Measurements from ENCODE around the gene MOB3A. TPM values are rescaled to one million over a fixed set of nuclear protein-coding genes. Genes with fewer than 3 reads are reported as not detected.
"Not testable (repeated sequence)": the region's sequence is repeated elsewhere in the genome, so short reads cannot be mapped to it uniquely, and the experiment has no call there.

MOB3A gene
- total RNA-seq, 1 experiment from 2014 or later: 20.6 TPM

DNA sequence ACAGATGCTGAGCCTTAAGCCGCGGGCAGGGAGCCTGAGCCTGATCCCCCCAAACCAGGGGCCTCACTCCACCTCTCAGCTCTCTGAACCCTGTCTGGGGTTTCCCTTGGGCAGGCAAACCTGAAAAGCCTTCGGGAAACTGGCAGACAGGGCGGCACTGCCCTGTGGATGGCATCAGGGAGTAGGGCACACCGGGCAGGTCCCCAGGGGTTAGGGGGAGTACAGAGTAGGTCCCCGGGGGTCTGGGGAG, 54.8 kb downstream of the MOB3A start:
- Histone ChIP-seq H3K27me3 (replicated peaks) (no peaks in the 10 kb centered on the region), H3K9me3 (replicated peaks) (no peaks in the 10 kb centered on the region), H3K4me3 (no peak overlapping the region), H3K36me3 (peaks cover 37% of the 10 kb centered on the region), H3K4me1 (replicated peaks) (peaks cover 6% of the 10 kb centered on the region), H3K27ac (no peak overlapping the region)
- DNase-seq (ENCODE audit: low read depth in 1 of 2, low spot score in 2 of 2): peak in 1 of 2 experiments; percentile 38

DNA sequence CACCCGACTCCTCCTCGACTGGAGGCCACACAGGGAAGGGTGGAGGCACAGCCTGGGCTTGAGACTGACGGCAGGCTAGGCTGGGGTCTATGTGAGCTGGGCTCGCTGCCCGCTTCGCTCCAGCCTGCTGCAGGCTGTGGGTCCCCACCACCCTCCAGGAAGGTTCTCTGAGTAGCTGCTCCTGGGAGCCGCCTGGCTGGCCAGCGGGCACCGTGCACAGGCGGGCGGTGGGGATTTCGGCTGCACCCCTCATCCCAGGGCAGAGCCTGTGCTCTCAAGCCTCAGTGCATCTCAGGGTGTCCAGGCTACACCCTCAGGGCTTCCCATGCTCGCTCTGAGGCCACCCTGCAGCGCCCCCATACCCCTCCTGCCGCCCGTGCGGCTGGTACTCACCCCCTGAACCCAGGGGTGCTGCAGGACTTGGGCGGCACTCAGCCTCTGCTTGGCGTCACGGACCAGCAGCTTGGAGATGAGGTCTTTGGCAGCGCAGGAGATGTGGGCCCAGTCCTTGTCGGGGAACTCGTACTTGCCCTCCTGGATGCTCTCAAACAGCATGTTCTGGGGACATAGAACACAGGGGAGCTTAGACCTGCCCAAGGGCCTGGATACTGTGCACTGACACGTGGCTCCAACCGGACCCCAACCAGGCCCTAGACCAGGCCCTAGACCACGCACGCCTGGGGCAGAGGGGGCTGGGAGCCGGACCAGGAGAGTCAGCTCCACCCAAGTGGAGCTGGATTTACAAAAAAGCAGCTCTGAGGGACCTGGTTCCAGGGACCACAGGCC, 55.3 kb downstream of the MOB3A start:
- no peak for DNase-seq (ENCODE audit: low read depth in 1 of 2, low spot score in 2 of 2)
- no peak overlapping the region for H3K27ac ChIP-seq
- H3K4me3 ChIP-seq: no peak overlapping the region
- H3K27me3 ChIP-seq (replicated peaks): no peaks in the 10 kb centered on the region
- peaks cover 31% of the 10 kb centered on the region for H3K36me3 ChIP-seq
- H3K9me3 ChIP-seq (replicated peaks): no peaks in the 10 kb centered on the region
- H3K4me1 ChIP-seq (replicated peaks): peaks cover 6% of the 10 kb centered on the region

DNA sequence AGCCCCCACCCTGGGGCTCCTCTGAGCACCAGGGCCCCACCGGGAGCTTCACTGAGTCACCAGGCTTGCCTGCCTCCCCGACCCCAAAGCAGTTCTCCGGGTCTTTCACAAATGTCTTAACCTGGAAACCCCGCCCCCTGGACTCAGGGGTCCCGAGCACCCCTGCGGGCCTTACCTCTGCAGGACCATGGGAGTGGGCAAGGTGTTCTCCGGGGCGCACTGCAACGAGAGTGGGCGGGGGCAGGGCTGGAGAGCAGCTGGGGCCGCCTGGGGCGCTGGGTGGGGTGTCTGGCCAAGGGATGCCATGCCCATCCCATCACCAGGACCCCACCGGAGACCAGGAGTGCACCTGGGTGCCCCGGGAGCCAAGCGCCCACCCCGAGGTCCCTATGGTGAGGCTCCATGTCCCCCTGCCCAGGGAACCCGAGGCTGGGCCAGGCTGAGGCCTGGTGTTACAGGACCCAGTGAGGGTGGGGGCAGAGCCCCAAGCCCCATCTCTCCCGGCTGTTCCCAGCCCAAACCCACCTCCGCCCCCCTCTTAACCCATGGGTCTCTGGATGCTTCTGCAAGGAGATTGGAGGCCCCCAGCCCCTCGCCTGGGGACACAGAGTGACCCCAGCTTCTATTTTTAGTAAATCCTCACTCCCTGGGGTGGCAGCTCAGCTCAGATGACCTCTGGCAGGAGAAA, 56.0 kb downstream of the MOB3A start:
- peaks cover 6% of the 10 kb centered on the region for H3K4me1 ChIP-seq (replicated peaks)
- H3K27me3 ChIP-seq (replicated peaks): no peaks in the 10 kb centered on the region
- H3K9me3 ChIP-seq (replicated peaks): peaks cover 3% of the 10 kb centered on the region; the same call in 1 of the 2 replicates
- H3K4me3 ChIP-seq: no peak overlapping the region
- no peak overlapping the region for H3K27ac ChIP-seq
- H3K36me3 ChIP-seq: peaks cover 28% of the 10 kb centered on the region
- peak in 1 of 2 experiments; percentile 44 for DNase-seq (ENCODE audit: low read depth in 1 of 2, low spot score in 2 of 2)

DNA sequence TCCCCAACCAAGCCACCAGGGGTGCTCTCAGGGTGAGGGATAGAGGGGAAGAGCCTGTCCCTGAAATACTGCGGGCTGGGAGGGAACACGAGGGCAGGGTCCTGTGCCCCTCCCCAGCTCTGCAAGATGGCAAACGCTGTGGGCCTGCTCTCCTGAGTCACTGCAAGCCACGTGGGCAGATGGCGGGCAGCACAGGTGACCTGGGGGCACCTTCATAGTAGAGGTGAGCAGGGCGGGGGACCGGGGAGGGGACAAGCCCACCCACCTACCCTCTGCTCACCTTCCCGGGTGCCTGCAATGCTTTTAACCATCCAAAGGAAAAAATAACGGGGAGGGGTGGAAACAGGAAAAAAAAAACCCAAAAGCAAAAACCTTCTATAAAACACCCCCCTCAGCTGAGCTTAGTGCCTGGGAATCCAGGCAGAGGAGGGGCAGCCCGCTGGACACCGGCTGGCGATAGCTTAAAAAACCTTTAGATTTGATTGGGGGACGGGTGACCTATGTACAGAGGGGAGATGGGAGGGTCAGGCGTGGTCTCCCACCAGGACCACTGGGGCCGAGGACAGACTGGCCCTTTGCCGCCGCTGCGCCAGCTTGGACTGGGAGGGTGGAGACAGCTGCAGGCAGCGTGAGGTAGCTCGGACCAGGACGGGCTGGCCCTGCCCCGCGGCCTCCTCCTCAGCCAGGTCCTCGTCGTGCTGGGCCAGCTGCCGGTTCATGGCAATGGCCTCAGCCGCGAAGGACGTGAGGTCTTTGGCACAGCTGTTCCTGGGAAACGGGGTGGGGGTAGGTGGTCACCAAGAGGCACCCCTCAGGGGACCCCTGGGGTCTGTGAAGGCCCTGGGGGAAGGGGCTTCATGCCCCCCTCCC, 56.8 kb downstream of the MOB3A start:
- peak in 1 of 2 experiments; percentile 43 for DNase-seq (ENCODE audit: low read depth in 1 of 2, low spot score in 2 of 2)
- Histone ChIP-seq H3K36me3 (peaks cover 28% of the 10 kb centered on the region), H3K27ac (no peak overlapping the region), H3K27me3 (replicated peaks) (no peaks in the 10 kb centered on the region), H3K9me3 (replicated peaks) (peaks cover 3% of the 10 kb centered on the region; the same call in 1 of the 2 replicates), H3K4me3 (no peak overlapping the region), H3K4me1 (replicated peaks) (peaks cover 6% of the 10 kb centered on the region)

DNA sequence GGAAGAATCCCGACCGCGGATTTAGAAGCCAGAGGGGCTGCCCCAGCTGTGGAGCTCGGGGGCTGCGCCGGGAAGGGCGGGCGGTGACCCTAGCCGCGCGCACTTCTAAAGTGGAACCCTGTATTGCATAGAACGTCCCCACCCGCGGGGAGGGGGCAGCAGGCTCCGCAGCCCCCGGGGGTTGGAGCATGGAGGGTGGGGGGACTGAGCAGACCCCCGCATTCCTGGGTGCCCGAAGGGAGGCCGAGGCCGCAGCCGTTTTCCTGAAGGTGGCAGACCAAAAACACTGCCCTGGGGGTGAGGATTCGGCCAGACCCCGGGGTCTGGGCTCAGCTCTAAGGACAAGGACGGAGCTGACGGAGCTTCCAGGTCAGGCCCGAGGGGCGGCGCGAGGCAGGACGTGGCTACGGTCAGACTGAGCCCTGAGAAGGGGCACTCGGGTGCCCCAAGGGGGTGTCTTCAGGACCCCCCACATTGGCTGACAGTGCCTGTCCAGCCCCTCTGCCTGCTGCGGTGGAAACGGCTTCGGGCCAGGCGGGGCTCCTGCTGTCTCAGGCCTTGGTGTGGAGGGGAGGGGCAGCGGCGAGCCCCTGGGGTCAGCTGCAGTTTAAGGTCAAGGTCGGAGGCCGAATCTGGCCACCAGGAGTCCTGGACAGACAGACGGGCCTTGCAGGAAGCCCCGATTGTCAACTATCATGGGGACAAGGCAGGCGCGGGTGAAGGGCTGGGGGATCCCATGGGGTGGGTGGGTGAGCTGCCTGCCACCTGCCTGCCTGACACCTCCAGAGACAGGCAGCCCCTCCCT, 57.6 kb downstream of the MOB3A start:
- peaks cover 3% of the 10 kb centered on the region; the same call in 1 of the 2 replicates for H3K9me3 ChIP-seq (replicated peaks)
- H3K4me1 ChIP-seq (replicated peaks): peaks cover 6% of the 10 kb centered on the region
- H3K36me3 ChIP-seq: peaks cover 28% of the 10 kb centered on the region
- no peak overlapping the region for H3K4me3 ChIP-seq
- DNase-seq (ENCODE audit: low read depth in 1 of 2, low spot score in 2 of 2): peak in 1 of 2 experiments; percentile 41
- H3K27me3 ChIP-seq (replicated peaks): no peaks in the 10 kb centered on the region
- H3K27ac ChIP-seq: no peak overlapping the region

DNA sequence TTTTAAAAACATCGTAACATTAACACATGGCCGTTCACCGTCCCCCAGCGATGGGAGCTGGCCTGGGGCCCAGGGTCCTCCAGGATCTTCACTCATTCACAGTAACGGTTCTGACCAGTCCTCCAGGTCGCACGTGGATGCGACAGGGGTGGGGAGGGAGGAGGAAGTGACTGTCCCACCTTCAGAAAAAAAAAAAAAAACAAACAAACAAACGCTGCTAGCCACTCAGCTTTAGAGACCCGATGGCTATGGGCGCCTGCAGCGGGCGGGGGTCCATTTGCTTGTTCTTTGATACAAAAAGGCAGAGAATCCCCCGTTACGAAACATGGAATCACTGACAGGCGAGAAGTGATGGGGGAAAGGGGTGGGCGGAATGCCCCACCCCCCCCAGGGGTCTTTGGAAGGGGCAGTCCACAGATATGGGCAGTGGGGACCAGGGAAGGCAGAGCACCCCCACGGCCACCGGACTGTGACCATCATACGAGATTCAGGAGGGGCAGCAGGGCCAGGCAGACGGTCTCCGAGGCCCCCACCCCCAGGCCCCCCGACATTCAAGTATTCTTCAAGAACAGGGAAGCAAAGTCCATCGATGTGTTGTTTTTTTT, 58.4 kb downstream of the MOB3A start:
- DNase-seq (ENCODE audit: low read depth in 1 of 2, low spot score in 2 of 2): no peak
- Histone ChIP-seq H3K4me3 (no peak overlapping the region), H3K4me1 (replicated peaks) (peaks cover 7% of the 10 kb centered on the region), H3K27me3 (replicated peaks) (no peaks in the 10 kb centered on the region), H3K27ac (no peak overlapping the region), H3K36me3 (peaks cover 20% of the 10 kb centered on the region), H3K9me3 (replicated peaks) (peaks cover 3% of the 10 kb centered on the region; the same call in 1 of the 2 replicates)

DNA sequence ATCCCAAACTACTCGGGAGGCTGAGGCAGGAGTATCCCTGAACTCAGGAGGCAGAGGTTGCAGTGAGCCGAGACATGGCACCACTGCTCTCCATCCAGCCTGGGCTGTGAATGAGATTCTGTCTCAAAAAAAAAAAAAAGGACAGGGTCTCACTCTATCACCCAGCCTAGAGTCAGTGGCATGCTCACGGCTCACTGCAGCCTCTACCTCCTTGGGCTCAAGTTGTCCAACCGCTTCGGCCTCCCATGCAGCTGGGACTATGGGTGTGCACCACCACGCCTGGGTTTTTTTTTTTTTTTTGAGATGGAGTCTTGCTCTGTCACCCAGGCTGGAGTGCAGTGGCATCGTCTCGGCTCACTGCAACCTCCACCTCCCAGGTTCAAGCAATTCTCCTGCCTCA, 59.7 kb downstream of the MOB3A start:
- no peak overlapping the region for H3K27ac ChIP-seq
- peaks cover 8% of the 10 kb centered on the region for H3K36me3 ChIP-seq
- no peak overlapping the region for H3K4me3 ChIP-seq
- H3K4me1 ChIP-seq (replicated peaks): peaks cover 13% of the 10 kb centered on the region
- peaks cover 3% of the 10 kb centered on the region; the same call in 1 of the 2 replicates for H3K9me3 ChIP-seq (replicated peaks)
- no peak for DNase-seq (ENCODE audit: low read depth in 1 of 2, low spot score in 2 of 2)
- no peaks in the 10 kb centered on the region for H3K27me3 ChIP-seq (replicated peaks)

DNA sequence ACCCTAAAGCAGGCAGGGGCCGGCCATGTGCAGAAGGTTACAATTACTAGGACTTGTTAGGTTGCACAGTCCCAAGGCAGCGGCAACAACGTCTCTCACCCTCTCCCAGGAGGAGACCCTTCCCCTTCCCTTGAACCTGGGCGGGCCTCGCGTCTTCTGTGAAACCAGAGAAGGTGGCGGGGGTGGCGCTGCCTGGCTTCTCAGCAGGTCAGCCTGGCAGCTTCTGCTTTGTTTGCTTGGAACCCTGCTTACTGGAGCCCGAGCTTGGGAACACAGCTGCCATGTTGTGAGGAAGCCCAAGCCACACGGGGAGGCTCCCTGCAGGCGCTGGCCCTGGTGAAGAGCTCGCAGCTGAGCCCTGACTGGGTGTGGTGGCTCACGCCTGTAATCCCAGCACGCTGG, 60.5 kb downstream of the MOB3A start:
- peaks cover under 1% of the 10 kb centered on the region; the same call in 1 of the 2 replicates for H3K36me3 ChIP-seq
- H3K4me1 ChIP-seq (replicated peaks): peaks cover 13% of the 10 kb centered on the region
- peaks cover 3% of the 10 kb centered on the region; the same call in 1 of the 2 replicates for H3K9me3 ChIP-seq (replicated peaks)
- no peak for DNase-seq (ENCODE audit: low read depth in 1 of 2, low spot score in 2 of 2)
- H3K27ac ChIP-seq: no peak overlapping the region
- no peaks in the 10 kb centered on the region for H3K27me3 ChIP-seq (replicated peaks)
- H3K4me3 ChIP-seq: no peak overlapping the region

DNA sequence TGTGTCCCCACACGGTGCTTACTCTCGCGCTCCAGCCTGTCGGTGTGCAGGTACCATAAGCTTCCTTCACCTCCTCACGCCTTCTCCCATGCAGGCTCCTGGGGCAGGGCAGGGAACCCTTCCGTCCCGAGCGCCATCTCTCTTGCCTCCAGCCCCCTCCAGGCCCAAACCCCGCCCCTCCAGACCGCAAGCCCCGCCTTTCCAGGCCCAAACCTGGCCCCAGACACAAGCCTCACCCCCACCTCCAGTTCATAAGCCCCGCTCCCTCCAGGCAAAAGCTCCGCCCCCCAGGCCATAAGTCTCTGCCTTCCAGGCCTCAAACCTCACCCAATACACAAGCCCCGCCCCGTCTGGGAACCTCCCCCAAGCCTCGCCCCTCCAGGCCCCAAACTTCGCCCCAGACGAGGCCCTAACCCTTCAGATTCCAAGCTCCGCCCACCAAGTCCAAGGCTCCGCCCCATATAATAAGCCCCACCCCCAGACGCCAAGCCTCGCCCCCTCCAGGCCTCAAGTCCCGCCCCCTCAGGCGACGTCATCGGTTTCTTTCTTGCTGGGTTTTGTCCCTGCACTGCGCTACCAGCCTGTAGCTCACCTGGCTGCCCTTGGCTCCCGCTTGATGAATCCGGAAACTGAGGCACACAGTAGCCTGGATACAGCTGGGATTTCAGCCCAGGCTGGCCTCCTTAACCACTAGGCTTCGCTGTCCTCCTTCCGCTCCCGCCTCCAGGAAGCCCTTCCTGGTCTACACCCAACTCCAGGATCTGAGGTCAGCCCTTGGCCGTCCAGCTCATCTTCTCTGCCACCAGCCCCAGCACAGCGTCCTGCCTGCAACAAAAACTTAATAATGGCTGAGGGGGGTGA, 61.2 kb downstream of the MOB3A start:
- no peak overlapping the region for H3K4me3 ChIP-seq
- no peaks in the 10 kb centered on the region for H3K27me3 ChIP-seq (replicated peaks)
- no peaks in the 10 kb centered on the region for H3K36me3 ChIP-seq
- H3K27ac ChIP-seq: no peak overlapping the region
- no peak for DNase-seq (ENCODE audit: low read depth in 1 of 2, low spot score in 2 of 2)
- H3K4me1 ChIP-seq (replicated peaks): peaks cover 13% of the 10 kb centered on the region
- H3K9me3 ChIP-seq (replicated peaks): peaks cover 3% of the 10 kb centered on the region; the same call in 1 of the 2 replicates

DNA sequence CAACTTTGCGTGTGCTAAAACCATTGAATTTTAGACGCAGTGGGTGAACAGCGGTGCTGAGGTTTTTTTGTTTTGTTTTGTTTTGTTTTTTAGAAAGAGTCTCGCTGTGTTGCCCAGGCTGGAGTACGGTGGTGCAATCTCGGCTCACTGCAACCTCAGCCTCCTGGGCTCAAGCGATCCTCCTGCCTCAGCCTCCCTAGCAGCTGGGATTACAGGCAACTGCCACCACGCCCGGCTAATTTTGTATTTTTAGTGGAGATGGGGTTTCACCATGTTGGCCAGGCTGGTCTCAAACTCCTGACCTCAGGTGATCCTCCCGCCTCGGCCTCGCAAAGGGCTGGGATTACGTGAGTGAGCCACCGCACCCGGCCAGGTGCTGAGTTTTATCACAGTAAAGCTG, 61.9 kb downstream of the MOB3A start:
- DNase-seq (ENCODE audit: low read depth in 1 of 2, low spot score in 2 of 2): not testable (repeated sequence)
- H3K4me1 ChIP-seq (replicated peaks): peaks cover 15% of the 10 kb centered on the region

DNA sequence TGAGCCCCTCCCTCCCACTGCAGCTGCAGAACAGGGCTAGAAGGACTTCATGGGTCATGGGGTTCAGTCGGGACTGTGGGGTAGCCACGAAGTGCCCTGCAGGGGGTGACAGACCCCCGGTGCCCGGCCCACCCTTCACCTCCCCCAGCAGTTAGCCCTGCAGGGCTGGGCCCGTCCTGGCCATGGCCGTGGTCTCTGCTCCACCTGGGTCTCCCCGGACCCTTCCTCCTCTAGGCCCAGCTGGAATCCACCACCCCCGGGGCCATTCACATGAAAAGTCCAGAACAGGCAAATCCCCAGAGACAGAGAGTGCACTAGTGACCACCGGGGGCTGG, 62.3 kb downstream of the MOB3A start:
- no peak for DNase-seq (ENCODE audit: low read depth in 1 of 2, low spot score in 2 of 2)
- no peaks in the 10 kb centered on the region for H3K36me3 ChIP-seq
- peaks cover 19% of the 10 kb centered on the region for H3K4me1 ChIP-seq (replicated peaks)
- H3K27me3 ChIP-seq (replicated peaks): no peaks in the 10 kb centered on the region
- peaks cover 3% of the 10 kb centered on the region; the same call in 1 of the 2 replicates for H3K9me3 ChIP-seq (replicated peaks)
- H3K27ac ChIP-seq: no peak overlapping the region
- H3K4me3 ChIP-seq: no peak overlapping the region

More for the DNA sequence above, 61.9 kb downstream of the MOB3A start:
- H3K27ac ChIP-seq; H3K9me3 ChIP-seq (replicated peaks); H3K27me3 ChIP-seq (replicated peaks); H3K36me3 ChIP-seq; H3K4me3 ChIP-seq: not testable (repeated sequence)

DNA sequence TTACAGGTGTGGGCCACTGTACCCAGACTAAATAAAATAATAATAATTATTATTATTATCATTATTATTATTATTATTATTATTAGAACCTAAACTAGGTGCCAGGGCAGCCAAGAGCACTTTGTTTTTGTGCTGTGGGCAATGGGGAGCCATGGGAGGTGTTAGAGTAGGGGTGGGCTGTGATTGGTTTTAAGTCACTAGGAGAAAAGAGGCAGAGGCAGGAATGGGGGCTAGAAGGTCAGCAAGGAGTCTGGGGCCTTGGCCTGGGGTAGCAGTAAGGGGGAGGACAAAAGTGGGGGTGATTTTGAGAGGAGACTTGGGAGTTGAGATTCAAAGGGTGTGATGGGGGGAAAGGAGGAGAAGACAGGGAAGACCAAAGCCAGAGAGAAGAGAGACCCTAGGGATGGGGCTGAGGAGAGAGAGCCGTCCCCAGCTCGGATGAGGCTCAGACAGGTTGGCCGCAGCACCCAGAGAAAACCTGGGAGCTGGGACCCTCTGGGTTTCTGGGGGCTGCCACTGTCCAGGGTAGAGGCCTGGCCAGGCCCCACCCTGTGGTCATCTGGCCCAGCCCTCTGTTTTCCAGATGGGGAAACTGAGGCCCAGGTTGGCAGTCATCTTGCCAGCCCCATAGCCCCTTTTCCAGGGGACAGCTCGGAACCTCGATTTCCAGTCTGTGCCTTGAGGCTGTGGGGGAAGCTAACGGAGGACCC, 62.9 kb downstream of the MOB3A start:
- H3K27me3 ChIP-seq (replicated peaks): no peaks in the 10 kb centered on the region
- H3K4me1 ChIP-seq (replicated peaks): peaks cover 21% of the 10 kb centered on the region
- H3K27ac ChIP-seq: no peak overlapping the region

More for the DNA sequence above, 62.9 kb downstream of the MOB3A start:
- Histone ChIP-seq H3K36me3 (no peaks in the 10 kb centered on the region), H3K9me3 (replicated peaks) (peaks cover 3% of the 10 kb centered on the region; the same call in 1 of the 2 replicates), H3K4me3 (no peak overlapping the region)
- peak in 1 of 2 experiments; percentile 40 for DNase-seq (ENCODE audit: low read depth in 1 of 2, low spot score in 2 of 2)

Measured in SJSA1 (cell line).